ENCODE results near the gene MLIP. TPM values are rescaled to one million over a fixed set of nuclear protein-coding genes. Genes with fewer than 3 reads are reported as not detected.

The MLIP gene
- polyA plus RNA-seq, 2 of the 4 experiments (the other 2 are of a cell fraction) = 0.08 TPM; not detected in 1

DNA sequence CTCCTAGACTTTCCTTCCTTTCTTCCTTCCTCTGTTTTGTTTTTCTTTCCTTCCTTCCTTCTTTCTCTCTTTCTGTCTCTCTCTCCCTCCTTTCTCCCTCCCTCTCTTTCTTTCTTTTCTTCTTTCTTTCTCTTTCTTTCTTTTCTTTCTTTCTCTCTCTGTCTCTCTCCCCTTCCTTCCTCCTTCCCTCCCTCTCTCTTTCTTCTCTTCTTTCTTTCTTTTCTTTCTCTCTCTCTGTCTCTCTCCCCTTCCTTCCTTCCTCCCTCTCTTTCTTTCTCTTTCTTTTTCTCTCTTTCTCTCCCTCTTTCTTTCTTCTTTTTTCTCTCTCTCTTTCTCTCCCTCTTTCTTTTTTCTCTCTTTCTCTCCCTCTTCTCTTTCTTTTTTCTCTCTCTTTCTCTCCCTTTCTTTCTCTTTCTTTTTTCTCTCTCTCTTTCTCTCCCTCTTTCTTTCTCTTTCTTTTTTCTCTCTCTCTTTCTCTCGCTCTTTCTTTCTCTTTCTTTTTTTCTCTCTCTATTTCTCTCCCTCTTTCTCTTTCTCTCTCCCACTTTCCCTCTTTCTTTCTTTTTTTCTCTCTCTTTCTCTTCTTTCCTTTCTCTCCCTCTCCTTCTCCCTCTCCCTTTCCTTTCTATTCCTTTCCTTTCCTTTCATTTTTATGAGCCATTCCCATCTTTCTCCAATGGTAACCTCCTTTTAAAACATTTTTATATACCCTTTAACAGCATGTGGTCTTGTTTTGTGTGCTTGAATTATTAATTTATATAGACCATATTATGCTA lies 199.3 kb downstream of the MLIP start:
- TF ChIP-seq SMC3 (IDR thresholded peaks at IDR 0.05) (no peak), FOXS1 (CRISPR knock-in tag; IDR thresholded peaks at IDR 0.05) (no peak), ZSCAN20 (CRISPR knock-in tag; IDR thresholded peaks at IDR 0.05) (no peak), MAFK (IDR thresholded peaks at IDR 0.05; ENCODE audit: partially characterized antibody) (no peak)
- TF ChIP-seq, protein P1, sequence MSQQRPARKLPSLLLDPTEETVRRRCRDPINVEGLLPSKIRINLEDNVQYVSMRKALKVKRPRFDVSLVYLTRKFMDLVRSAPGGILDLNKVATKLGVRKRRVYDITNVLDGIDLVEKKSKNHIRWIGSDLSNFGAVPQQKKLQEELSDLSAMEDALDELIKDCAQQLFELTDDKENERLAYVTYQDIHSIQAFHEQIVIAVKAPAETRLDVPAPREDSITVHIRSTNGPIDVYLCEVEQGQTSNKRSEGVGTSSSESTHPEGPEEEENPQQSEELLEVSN (IDR thresholded peaks at IDR 0.05; ENCODE audit: borderline replicate concordance, low read depth) = no peak
- no peak for ATAC-seq
- peaks cover 17% of the 10 kb centered on the region; the same call in 2 of the 3 replicates for H3K4me1 ChIP-seq
- H3K4me2 ChIP-seq = no peak overlapping the region
- H3K9me3 ChIP-seq = no peaks in the 10 kb centered on the region
- no peak for DNase-seq (ENCODE audit: low read depth in 1 of 2, low spot score in 1 of 2)
- CTCF ChIA-PET = no interaction called here
- no peak for FAIRE-seq
- no peak overlapping the region for H3K27ac ChIP-seq
- 63% methylated on average over 1 of the region's 1 CpG for WGBS (ENCODE audit: missing lambda C conversion rate)
- no peak overlapping the region for H3K4me3 ChIP-seq
- POLR2A ChIA-PET = no interaction called here

DNA sequence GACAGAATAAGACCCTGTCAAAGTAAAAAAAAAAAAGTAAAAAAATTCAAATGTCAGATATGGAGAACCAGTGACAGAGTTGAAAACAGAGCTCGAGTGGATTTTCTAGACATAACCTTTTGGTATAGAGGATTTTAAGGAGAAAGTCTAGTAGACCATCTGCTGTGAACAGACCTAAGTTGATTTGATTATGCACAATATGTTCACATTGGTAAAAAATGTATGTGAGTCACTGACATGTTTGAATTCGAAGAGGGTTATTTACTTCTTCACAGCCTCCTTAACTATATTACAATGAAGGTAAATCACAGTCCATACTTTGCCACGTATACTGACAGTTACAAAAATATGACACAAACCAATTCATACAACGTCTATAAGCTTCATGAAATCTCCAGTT lies 204.4 kb downstream of the MLIP start:
- Histone ChIP-seq H3K4me2 (no peak overlapping the region), H3K9me3 (no peaks in the 10 kb centered on the region), H3K27ac (no peak overlapping the region), H3K4me1 (no peaks in the 10 kb centered on the region), H3K4me3 (no peak overlapping the region)
- ChIA-PET CTCF (interaction anchor here (0.9 kb wide), 1 partner anchor 104 kb away, joined by 3 read pairs; no protein-coding TSS in a partner anchor), POLR2A (no interaction called here)
- FAIRE-seq = no peak
- no peak for TF ChIP-seq CHD4 (IDR thresholded peaks at IDR 0.05; ENCODE audit: borderline replicate concordance)
- no peak for TF ChIP-seq BHLHE40 (IDR thresholded peaks at IDR 0.05; ENCODE audit: low read depth, low read length)
- no peak for TF ChIP-seq RFX5 (IDR thresholded peaks at IDR 0.05)
- TF ChIP-seq, protein P2, sequence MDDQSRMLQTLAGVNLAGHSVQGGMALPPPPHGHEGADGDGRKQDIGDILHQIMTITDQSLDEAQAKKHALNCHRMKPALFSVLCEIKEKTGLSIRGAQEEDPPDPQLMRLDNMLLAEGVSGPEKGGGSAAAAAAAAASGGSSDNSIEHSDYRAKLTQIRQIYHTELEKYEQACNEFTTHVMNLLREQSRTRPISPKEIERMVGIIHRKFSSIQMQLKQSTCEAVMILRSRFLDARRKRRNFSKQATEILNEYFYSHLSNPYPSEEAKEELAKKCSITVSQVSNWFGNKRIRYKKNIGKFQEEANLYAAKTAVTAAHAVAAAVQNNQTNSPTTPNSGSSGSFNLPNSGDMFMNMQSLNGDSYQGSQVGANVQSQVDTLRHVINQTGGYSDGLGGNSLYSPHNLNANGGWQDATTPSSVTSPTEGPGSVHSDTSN (IDR thresholded peaks at IDR 0.05) = no peak
- no peak for TF ChIP-seq EHMT2 (IDR thresholded peaks at IDR 0.05; ENCODE audit: low read depth)
- TF ChIP-seq, protein P3, sequence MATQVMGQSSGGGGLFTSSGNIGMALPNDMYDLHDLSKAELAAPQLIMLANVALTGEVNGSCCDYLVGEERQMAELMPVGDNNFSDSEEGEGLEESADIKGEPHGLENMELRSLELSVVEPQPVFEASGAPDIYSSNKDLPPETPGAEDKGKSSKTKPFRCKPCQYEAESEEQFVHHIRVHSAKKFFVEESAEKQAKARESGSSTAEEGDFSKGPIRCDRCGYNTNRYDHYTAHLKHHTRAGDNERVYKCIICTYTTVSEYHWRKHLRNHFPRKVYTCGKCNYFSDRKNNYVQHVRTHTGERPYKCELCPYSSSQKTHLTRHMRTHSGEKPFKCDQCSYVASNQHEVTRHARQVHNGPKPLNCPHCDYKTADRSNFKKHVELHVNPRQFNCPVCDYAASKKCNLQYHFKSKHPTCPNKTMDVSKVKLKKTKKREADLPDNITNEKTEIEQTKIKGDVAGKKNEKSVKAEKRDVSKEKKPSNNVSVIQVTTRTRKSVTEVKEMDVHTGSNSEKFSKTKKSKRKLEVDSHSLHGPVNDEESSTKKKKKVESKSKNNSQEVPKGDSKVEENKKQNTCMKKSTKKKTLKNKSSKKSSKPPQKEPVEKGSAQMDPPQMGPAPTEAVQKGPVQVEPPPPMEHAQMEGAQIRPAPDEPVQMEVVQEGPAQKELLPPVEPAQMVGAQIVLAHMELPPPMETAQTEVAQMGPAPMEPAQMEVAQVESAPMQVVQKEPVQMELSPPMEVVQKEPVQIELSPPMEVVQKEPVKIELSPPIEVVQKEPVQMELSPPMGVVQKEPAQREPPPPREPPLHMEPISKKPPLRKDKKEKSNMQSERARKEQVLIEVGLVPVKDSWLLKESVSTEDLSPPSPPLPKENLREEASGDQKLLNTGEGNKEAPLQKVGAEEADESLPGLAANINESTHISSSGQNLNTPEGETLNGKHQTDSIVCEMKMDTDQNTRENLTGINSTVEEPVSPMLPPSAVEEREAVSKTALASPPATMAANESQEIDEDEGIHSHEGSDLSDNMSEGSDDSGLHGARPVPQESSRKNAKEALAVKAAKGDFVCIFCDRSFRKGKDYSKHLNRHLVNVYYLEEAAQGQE (IDR thresholded peaks at IDR 0.05) = no peak
- TF ChIP-seq MAZ (IDR thresholded peaks at IDR 0.05; ENCODE audit: borderline replicate concordance, low read depth, low read length) = no peak
- TF ChIP-seq ZFP36 (IDR thresholded peaks at IDR 0.05; ENCODE audit: borderline replicate concordance, partially characterized antibody) = no peak
- no peak for TF ChIP-seq EHF (CRISPR knock-in tag; IDR thresholded peaks at IDR 0.05)
- no peak for TF ChIP-seq TFCP2L1 (CRISPR knock-in tag; IDR thresholded peaks at IDR 0.05)
- TF ChIP-seq NR3C1 (IDR thresholded peaks at IDR 0.05) = no peak
- TF ChIP-seq, protein P4, sequence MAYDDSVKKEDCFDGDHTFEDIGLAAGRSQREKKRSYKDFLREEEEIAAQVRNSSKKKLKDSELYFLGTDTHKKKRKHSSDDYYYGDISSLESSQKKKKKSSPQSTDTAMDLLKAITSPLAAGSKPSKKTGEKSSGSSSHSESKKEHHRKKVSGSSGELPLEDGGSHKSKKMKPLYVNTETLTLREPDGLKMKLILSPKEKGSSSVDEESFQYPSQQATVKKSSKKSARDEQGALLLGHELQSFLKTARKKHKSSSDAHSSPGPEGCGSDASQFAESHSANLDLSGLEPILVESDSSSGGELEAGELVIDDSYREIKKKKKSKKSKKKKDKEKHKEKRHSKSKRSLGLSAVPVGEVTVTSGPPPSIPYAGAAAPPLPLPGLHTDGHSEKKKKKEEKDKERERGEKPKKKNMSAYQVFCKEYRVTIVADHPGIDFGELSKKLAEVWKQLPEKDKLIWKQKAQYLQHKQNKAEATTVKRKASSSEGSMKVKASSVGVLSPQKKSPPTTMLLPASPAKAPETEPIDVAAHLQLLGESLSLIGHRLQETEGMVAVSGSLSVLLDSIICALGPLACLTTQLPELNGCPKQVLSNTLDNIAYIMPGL (CRISPR knock-in tag; IDR thresholded peaks at IDR 0.05; ENCODE audit: borderline replicate concordance) = no peak
- no peak for TF ChIP-seq NFE2L2 (conservative IDR thresholded peaks at IDR 0.05; ENCODE audit: low read length)
- DNase-seq (ENCODE audit: low read depth in 1 of 2, low spot score in 1 of 2) = no peak
- WGBS (ENCODE audit: missing lambda C conversion rate) = 49% methylated on average over 4 of the region's 4 CpGs
- no peak for ATAC-seq

Other genes with a start within 250 kb of the MLIP start
- 0.20 and 0.48 TPM in 2 replicates for gene TINAG, start 197.0 kb downstream of the MLIP start, polyA plus RNA-seq (2011; rRNA removed)
- 0.04 to 0.16 TPM in 2 of 3 replicates, not detected in the other for gene TINAG, start 197.0 kb downstream of the MLIP start, polyA plus RNA-seq (2017; fragmentation: RNase III; extraction: RNeasy Plus Mini Kit Qiagen cat#74134 plus additional on column Dnase treatment)